Endothelial cell of umbilical vein (primary cell): ENCODE measurements around the gene PER3. TPM values are rescaled to one million over a fixed set of nuclear protein-coding genes. Genes with fewer than 3 reads are reported as not detected.

Experiments
- BruUV-seq: library from RNA; stranded (reverse); fragments of 400-500 nt; replicated peaks from 2 replicates; lab custom pipeline; 2021; lab: Mats Ljungman, UMichigan
- CTCF ChIA-PET: fragments of 300-600, 350-600 bp; sonication (Branson Sonifier 250); formaldehyde crosslinking; loops from one replicate; lab custom pipeline; 2021; ENCODE audit warnings: antibody characterized with exemption, inconsistent platforms; lab: Charles Lee
- POLR2A ChIA-PET: fragments of 300-600, 350-600 bp; sonication (Branson Sonifier 250); formaldehyde crosslinking; loops from one replicate; lab custom pipeline; 2021; ENCODE audit warnings: antibody characterized with exemption, inconsistent platforms; lab: Charles Lee
- DNase-seq: peaks from one replicate; pipeline ENCODE4 v3.0.0-alpha.2; 2011; ENCODE audit warnings: low read depth, low spot score
- FAIRE-seq: peaks from 2 replicates; lab custom pipeline; 2011; peaks lifted over from hg19 to GRCh38; lab: Jason Lieb, UNC
- H2AFZ ChIP-seq: 2 replicates; pipeline ENCODE4 v1.6.0; 2012; ENCODE audit warnings: low read depth, low read length, control low read depth, inconsistent platforms
- H3K27ac ChIP-seq: 2 replicates; pipeline ENCODE4 v1.5.1; 2011; ENCODE audit warnings: low read depth, mild to moderate bottlenecking, control low read depth, low read length, moderate library complexity; ENCODE audit not compliant: insufficient read depth
- H3K27me3 ChIP-seq, 2 experiments: 2 replicates each; pipeline versions ENCODE4 v1.6.0 to v1.6.1; 2011; ENCODE audit warnings: low read length in 2 of 2, mixed read lengths in 1 of 2; ENCODE audit not compliant: control insufficient read depth in 2 of 2, insufficient read depth in 2 of 2
- H3K36me3 ChIP-seq, 2 experiments: 2 replicates in 1 of 2; 3 replicates in 1 of 2; pipeline ENCODE4 v1.5.1; 2011; ENCODE audit warnings: low read length in 2 of 2, mild to moderate bottlenecking in 1 of 2, moderate library complexity in 1 of 2; ENCODE audit not compliant: control insufficient read depth in 2 of 2, insufficient read depth in 2 of 2; ENCODE audit errors: extremely low read depth in 1 of 2
- H3K4me1 ChIP-seq: 3 replicates; pipeline ENCODE4 v1.5.1; 2011; ENCODE audit warnings: mild to moderate bottlenecking, low read length; ENCODE audit not compliant: control insufficient read depth, insufficient read depth; ENCODE audit errors: extremely low read depth
- H3K4me2 ChIP-seq: 2 replicates; pipeline ENCODE4 v1.6.1; 2011; ENCODE audit warnings: low read length, control low read depth, mixed read lengths; ENCODE audit not compliant: insufficient read depth
- H3K4me3 ChIP-seq, 3 experiments: fragments of 200-600 bp in 1 of 3; sonication (generic), shearing (Covaris generic) in 1 of 3; replicated peaks in 1 of 3; 2 replicates each; pipeline ENCODE4 v1.5.1; 2011 to 2016; ENCODE audit warnings: control low read depth in 3 of 3, low read length in 3 of 3, mild to moderate bottlenecking in 2 of 3, inconsistent platforms in 1 of 3, low read depth in 1 of 3, moderate library complexity in 1 of 3; ENCODE audit not compliant: insufficient read depth in 1 of 3
- H3K79me2 ChIP-seq: 2 replicates; pipeline ENCODE4 v1.6.0; 2012; ENCODE audit warnings: low read length, inconsistent platforms; ENCODE audit not compliant: control insufficient read depth, insufficient read depth
- H3K9ac ChIP-seq: replicated peaks from 2 replicates; pipeline ENCODE3; 2011; ENCODE audit warnings: low read length, control low read depth; ENCODE audit not compliant: insufficient read depth; ENCODE audit errors: extremely low read depth
- H3K9me1 ChIP-seq: replicated peaks from 3 replicates; pipeline ENCODE4 v1.6.0; 2011; ENCODE audit warnings: mild to moderate bottlenecking, low read length; ENCODE audit not compliant: control insufficient read depth, insufficient read depth; ENCODE audit errors: extremely low read depth
- H3K9me3 ChIP-seq: replicated peaks from 2 replicates; pipeline ENCODE4 v1.5.1; 2012; ENCODE audit warnings: low read length, inconsistent platforms; ENCODE audit not compliant: control insufficient read depth, insufficient read depth
- H4K20me1 ChIP-seq: replicated peaks from 2 replicates; pipeline ENCODE3; 2011; ENCODE audit warnings: mild to moderate bottlenecking, low read length; ENCODE audit not compliant: control insufficient read depth, insufficient read depth; ENCODE audit errors: extremely low read depth
- GATA2 ChIP-seq: IDR thresholded peaks from 2 replicates; pipeline ENCODE4 v1.7.0; 2011; ENCODE audit warnings: low read depth, mild to moderate bottlenecking, moderate library complexity, mixed read lengths, low read length; ENCODE audit not compliant: insufficient read length, insufficient read depth
- JUN ChIP-seq: IDR thresholded peaks from 2 replicates; pipeline ENCODE4 v1.6.1; 2011; ENCODE audit warnings: borderline replicate concordance, low read depth; ENCODE audit not compliant: insufficient read length, insufficient read depth
- MYC ChIP-seq: IDR thresholded peaks from one replicate; pipeline ENCODE4 v1.6.1; 2011; ENCODE audit warnings: mild to moderate bottlenecking, low read depth, low read length
- POLR2A ChIP-seq: IDR thresholded peaks from 2 replicates; pipeline ENCODE4 v1.6.1; 2012; ENCODE audit warnings: low read depth, mild to moderate bottlenecking, control low read depth, low read length
- POLR2AphosphoS5 ChIP-seq: IDR thresholded peaks from 2 replicates; pipeline ENCODE4 v1.6.1; 2012; ENCODE audit warnings: low read depth, mild to moderate bottlenecking, control low read depth, low read length, moderate library complexity; ENCODE audit not compliant: insufficient read depth
- dilution Hi-C: fragments of 300-500 bp; cut with MboI; formaldehyde crosslinking; loops from one replicate; pipeline ENCODE4 v1.15.0; 2019; ENCODE audit warnings: low sequenced_read_pairs; ENCODE audit not compliant: extremely low pct_ligation_motif_present
- intact Hi-C: fragments of 100-400 bp; cut with micrococcal nuclease; formaldehyde crosslinking; loops from one replicate; pipeline ENCODE4 v1.10.0; 2022
- polyA plus RNA-seq, 4 experiments: library from polyadenylated mRNA; depleted of rRNA in 3 of 4; stranded (reverse) in 3 of 4; unstranded in 1 of 4; fragments of >200 nt; gene quantifications; 2 replicates each; pipeline versions ENCODE4 v1.2.1 to v1.2.3, GENCODE V29; 2011 to 2012; ENCODE audit warnings: missing spikeins in 1 of 4
- total RNA-seq: library from RNA; stranded (reverse); gene quantifications from 2 replicates; pipeline ENCODE4 v1.2.3, GENCODE V29; 2021
- TF ChIP-seq, protein P1 (sequence below), 2 donors: IDR thresholded peaks; 1 replicate in 1 of 2; 2 replicates in 1 of 2; pipeline ENCODE4 v1.5.1; 2011; ENCODE audit warnings: low read length in 2 of 2, mild to moderate bottlenecking in 2 of 2, moderate library complexity in 2 of 2, control low read depth in 1 of 2, inconsistent platforms in 1 of 2, low read depth in 1 of 2; ENCODE audit not compliant: insufficient read depth in 1 of 2; ENCODE audit errors: extremely low read depth in 1 of 2

PER3 gene
- total and polyA plus RNA-seq, 2 donors (not counting 3 experiments of a cell fraction or from before 2014, with no cell fraction given): 2.5 to 2.6 TPM

- no TSS peak for BruUV-seq
- peaks cover 5% of the 10 kb centered on the region for H3K4me1 ChIP-seq
- no peak for DNase-seq
- intact Hi-C loops: loop anchor here (10.0 kb wide), 1 partner anchor 993 kb away; the partner anchor contains the start of gene CAMTA1
- no peaks in the 10 kb centered on the region for H3K9me1 ChIP-seq
- POLR2A ChIA-PET: no interaction called here
- FAIRE-seq: no peak
- dilution Hi-C loops: no loop called here
- no peak overlapping the region for H3K4me2 ChIP-seq
- H3K79me2 ChIP-seq: peaks cover 22% of the 10 kb centered on the region
- CTCF ChIA-PET: no interaction called here
- H3K9ac ChIP-seq: no peak overlapping the region
- H3K36me3 ChIP-seq: peaks cover 10 to 11% of the 10 kb centered on the region in 2 experiments
- no peaks in the 10 kb centered on the region for H3K9me3 ChIP-seq
- no peaks in the 10 kb centered on the region for H3K27me3 ChIP-seq
- H4K20me1 ChIP-seq: peaks cover 2% of the 10 kb centered on the region
- TF ChIP-seq MYC (no peak), JUN (no peak), POLR2AphosphoS5 (no peak), POLR2A (no peak)
- no peak overlapping the region for H3K4me3 ChIP-seq
- no peak overlapping the region for H2AFZ ChIP-seq
- no peak overlapping the region for H3K27ac ChIP-seq
These were observed 5.9 kb upstream of the PER3 start for GRCh38 chr1:7778133-7778628.

GRCh38 chr1:7780976-7781375 is 3.1 kb upstream of the PER3 start:
- Histone ChIP-seq H3K27ac (no peak overlapping the region), H3K36me3 (peaks cover 8 to 11% of the 10 kb centered on the region in 2 experiments), H3K79me2 (no peaks in the 10 kb centered on the region), H3K4me1 (peaks cover 6% of the 10 kb centered on the region), H3K9me1 (no peaks in the 10 kb centered on the region), H3K9ac (no peak overlapping the region), H4K20me1 (no peaks in the 10 kb centered on the region), H2AFZ (no peak overlapping the region), H3K27me3 (no peaks in the 10 kb centered on the region), H3K4me2 (no peak overlapping the region), H3K4me3 (no peak overlapping the region), H3K9me3 (no peaks in the 10 kb centered on the region)
- intact Hi-C loops (loop anchor here (5.0 kb wide), 1 partner anchor 181 kb away; the partner anchor contains the start of gene PARK7), dilution Hi-C loops (no loop called here)
- CTCF ChIA-PET: interaction anchor here (1.6 kb wide), 1 partner anchor 113 kb away, joined by 5 read pairs; no protein-coding TSS in a partner anchor
- no peak for FAIRE-seq
- POLR2A ChIA-PET: no interaction called here
- TF ChIP-seq GATA2 (no peak), POLR2AphosphoS5 (no peak), POLR2A (no peak), MYC (no peak)
- TF ChIP-seq, protein P1, sequence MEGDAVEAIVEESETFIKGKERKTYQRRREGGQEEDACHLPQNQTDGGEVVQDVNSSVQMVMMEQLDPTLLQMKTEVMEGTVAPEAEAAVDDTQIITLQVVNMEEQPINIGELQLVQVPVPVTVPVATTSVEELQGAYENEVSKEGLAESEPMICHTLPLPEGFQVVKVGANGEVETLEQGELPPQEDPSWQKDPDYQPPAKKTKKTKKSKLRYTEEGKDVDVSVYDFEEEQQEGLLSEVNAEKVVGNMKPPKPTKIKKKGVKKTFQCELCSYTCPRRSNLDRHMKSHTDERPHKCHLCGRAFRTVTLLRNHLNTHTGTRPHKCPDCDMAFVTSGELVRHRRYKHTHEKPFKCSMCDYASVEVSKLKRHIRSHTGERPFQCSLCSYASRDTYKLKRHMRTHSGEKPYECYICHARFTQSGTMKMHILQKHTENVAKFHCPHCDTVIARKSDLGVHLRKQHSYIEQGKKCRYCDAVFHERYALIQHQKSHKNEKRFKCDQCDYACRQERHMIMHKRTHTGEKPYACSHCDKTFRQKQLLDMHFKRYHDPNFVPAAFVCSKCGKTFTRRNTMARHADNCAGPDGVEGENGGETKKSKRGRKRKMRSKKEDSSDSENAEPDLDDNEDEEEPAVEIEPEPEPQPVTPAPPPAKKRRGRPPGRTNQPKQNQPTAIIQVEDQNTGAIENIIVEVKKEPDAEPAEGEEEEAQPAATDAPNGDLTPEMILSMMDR (IDR thresholded peaks at IDR 0.05; ENCODE audit: extremely low read depth in 1 of 2, insufficient read depth in 1 of 2, low read depth in 1 of 2, low read length in 2 of 2): no peak
- no peak for DNase-seq
- BruUV-seq: TSS peak; percentile 24
